Measurements from ENCODE around the gene GSG1L.
A peak's percentile ranks its signal among the peaks of the same experiment; 100 is the strongest.
"Not testable (repeated sequence)": the region's sequence is repeated elsewhere in the genome, so short reads cannot be mapped to it uniquely, and the experiment has no call there.

Gene GSG1L

DNA sequence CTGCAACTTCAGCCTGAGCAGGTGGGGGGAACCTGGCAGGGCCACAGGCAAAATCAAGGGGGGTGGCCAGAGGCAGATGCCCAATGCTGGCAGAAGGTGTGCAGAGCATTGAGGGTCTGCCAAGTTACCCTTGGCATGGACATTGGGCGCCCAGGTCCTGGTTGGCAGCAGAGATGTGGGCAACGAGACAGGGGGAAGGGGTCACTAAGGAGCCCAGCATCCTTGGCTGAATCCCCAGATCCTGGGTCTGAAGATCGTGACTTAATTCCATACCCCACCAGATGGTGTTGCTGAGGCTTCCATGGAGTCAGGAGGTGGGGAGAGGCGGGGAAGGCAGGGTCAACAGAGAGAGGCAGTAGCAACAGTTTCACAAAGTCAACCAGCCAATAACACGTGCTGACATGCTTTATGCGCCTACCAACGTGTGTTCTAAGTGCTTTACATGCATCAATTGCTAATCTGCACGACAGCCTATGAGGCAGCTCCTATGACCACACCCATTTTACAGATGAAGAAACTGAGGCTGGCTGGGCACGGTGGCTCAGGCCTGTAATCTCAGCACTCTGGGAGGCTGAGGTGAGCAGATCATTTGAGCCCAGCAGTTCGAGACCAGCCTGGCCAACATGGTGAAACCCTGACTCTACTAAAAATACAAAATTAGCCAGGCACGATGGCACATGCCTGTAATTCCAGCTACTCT lies 83.3 kb downstream of the GSG1L start:
- no peak for DNase-seq (ENCODE audit: low read depth)

DNA sequence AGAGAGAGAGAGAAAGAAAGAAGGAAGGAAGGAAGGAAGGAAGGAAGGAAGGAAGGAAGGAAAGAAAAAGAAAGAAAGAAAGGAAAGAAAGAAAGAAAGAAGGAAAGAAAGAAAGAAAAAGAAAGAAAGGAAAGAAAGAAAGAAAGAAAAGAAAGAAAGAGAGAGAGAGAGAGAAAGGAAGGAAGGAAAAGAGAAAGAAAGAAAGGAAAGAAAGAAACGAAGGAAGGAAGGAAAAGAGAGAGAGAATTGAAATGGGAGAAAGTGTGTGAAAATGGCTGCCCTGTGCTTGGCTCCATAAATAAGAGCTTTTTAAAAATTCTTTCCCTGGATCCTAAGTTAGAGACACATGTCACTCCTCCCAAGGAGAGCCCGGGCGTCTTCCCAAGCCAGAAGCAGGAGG lies 83.8 kb downstream of the GSG1L start:
- not testable (repeated sequence) for DNase-seq (ENCODE audit: low read depth)

- no peak for DNase-seq (ENCODE audit: low read depth)
These were observed 84.6 kb downstream of the GSG1L start for GRCh38 chr16:27978876-27979275.

DNA sequence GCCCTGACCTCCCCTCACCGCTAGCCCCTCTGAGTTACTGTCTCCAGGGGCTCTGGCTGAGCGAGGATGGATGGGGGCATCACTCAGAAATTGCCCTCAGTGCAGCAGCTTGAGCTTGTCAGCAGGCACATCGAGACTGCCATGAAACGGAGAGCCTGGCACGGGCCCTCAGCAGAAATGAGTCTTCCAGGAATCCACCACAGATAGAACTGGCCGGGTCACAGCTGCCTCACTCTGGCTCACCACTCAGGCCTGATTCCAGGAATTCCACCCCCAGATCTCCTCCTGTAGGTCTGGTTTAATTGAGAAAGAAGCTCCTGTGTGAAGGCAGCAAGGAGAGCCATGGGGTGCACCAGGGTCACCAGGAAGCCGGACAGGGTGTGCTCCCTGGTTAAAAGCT lies 85.5 kb downstream of the GSG1L start:
- DNase-seq (ENCODE audit: low read depth), result peak; percentile 10

DNA sequence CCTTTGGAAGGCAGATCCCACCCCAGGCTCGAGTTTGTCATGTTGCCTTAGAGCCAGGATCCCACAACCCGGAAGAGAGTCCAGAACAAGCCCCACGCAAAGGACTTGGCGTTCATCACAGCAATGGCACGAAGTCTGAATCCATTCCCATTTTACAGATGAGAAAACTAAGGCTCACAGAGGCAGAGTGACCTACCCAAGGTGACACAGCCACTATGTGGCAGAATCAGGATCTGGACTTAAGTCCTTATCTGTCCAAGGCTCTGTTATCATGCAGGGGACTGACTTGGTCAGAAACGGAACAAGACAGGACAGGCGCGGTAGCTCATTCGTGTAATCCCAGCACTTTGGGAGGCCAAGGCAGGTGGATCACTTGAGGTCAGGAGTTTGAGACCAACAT lies 86.5 kb downstream of the GSG1L start:
- no peak for DNase-seq (ENCODE audit: low read depth)

DNA sequence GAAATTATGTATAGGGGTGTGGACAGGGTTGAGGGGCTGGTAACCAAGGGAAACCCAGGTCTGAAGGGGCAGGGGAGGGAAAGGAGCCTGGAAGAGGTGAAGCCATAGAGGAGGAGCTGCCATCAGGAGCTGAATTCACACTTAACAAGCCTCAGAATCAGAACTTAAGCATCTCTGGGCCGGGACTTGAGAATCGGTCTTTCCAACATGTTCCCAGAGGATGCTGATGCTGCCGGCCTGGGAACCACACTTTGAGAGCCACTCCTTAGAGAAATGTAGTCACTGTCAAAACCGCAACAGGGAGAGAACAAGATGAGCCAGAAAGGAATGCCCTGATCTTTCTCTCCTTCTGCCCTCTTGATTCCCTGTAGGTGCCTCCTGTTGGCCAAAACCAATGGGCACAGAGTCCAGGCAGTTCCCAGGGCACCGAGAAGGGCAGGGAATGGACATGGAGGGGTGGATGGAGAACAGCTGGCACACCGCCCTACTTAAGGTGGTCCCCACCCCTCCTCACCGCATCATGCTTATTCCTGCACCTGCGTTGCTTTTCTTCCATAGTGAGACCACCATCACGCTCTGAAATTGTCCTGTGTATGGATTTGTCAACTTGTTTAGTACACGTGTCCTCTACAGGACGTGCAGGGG lies 88.5 kb downstream of the GSG1L start:
- DNase-seq (ENCODE audit: low read depth), result no peak

DNA sequence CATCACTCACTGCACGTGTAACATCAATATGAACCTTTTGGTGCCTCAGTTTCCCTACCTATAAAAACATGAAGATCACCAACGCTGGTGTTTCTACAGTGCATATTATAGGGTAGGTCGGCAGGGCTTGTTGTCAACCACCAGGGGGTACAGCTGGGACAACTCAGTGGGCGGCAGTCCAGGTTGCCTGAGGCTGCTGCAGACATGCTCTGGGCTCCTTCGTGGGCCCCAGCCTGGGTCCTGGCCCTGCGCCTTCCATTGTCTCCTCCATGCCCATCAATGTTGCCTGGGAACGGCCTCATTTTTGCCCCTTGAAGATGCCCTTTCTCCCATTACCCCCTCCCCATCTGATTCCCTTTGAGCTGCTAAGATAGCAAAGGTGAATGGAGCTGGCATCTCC lies 89.8 kb downstream of the GSG1L start:
- DNase-seq (ENCODE audit: low read depth), result no peak

DNA sequence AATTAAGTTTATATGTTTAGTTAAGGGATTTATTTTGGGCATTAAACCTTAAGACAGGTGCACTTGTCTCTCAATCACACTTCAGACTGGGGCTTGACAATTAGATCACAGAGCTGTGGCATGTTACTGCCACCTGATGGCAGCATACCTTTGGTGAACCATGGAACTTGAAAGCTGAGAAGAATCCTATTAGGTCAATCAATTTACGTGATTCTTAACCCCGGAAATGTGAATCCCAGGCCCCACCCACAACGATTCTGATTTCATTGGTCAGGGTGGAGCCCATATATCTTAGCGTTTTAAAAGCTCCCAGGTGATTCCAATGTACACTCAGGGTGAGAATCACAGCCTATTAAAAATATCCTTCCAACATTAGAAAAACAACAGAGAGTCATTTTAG lies 91.0 kb downstream of the GSG1L start:
- DNase-seq (ENCODE audit: low read depth), result peak; percentile 2

GRCh38 chr16:27969574-27969973 lies 93.9 kb downstream of the GSG1L start:
- DNase-seq (ENCODE audit: low read depth), result peak; percentile 4

DNA sequence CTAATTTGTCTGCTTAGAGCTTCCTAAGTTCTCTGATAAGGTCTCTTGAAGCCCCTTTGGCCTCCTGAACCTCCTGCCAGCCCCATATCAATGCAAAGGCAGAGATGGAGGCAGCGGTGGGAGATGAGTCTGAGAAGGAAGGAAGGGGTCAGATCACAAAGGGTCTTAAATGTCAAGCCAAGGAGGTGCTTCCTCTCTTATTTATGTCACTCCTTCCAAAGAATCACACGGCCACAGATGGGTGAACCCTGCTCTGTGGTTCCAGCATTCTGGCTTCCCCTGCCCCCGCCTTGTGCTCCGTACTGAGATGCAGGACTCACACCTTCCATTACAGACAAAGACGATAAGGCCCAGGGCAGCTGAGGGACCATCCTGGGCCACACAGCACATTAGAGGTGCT lies 96.3 kb downstream of the GSG1L start:
- DNase-seq (ENCODE audit: low read depth), result no peak

GRCh38 chr16:27966756-27967155 lies 96.8 kb downstream of the GSG1L start:
- no peak for DNase-seq (ENCODE audit: low read depth)

DNA sequence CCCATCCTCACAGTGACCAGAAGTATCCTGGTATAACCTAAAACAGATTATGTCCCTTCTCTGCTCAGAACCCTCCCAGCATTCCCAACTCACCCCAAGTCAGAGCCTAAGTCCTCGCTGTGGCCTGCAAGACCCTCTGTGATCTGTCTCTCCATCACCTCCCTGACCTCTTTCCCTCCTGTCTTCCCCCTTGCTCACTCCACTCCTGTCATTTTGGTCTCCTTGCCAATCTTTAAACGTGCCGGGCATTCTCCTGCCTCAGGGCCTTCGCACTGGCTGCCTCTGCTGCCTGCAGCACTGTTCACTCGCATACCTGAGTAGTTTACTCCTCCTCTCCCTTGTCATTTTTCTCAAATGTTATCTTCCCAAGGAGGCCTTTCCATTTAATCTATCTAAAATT lies 97.7 kb downstream of the GSG1L start:
- no peak for DNase-seq (ENCODE audit: low read depth)

DNA sequence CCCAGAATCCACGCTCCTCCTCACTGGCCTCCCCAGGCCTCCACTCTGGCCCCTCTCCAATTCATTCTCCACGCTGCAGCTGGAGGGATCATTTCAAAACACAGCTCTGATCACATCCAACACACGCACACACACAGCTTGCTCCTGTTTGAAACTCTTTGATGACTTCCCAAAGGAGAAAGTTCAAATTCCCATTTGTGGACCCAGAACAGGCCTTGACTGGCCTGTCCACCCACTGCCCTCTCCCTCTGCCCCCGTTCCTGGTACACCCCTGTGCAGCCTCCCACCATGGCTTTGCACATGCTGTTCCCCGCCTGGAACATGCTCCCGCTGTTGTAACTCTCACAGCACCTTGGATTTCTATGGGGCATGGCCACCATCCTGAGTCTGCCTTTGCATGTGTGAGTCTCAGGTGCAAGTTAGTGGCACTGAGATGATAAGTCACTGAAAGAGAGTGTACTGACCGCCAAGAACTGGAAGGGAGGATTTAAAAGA lies 100.0 kb downstream of the GSG1L start:
- DNase-seq (ENCODE audit: low read depth), result no peak

- DNase-seq (ENCODE audit: low read depth), result no peak
These were observed 101.3 kb downstream of the GSG1L start for GRCh38 chr16:27962197-27962596.

DNA sequence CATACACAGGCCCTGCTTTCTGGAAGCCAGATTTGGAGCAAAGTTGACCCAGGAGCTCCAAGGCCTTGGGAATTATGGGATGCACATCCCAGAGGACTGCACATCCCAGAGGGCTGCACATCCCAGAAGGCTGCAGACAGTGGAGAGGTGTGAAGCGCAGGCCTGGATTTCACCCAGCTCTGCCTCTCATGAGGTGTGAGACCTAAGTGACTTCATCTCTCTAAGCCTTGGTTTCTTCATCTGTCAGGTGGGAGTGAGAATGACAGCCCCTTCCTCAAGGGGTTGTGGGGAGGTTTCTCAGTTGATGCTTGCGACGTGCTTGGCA lies 102.3 kb downstream of the GSG1L start:
- DNase-seq (ENCODE audit: low read depth), result no peak

DNA sequence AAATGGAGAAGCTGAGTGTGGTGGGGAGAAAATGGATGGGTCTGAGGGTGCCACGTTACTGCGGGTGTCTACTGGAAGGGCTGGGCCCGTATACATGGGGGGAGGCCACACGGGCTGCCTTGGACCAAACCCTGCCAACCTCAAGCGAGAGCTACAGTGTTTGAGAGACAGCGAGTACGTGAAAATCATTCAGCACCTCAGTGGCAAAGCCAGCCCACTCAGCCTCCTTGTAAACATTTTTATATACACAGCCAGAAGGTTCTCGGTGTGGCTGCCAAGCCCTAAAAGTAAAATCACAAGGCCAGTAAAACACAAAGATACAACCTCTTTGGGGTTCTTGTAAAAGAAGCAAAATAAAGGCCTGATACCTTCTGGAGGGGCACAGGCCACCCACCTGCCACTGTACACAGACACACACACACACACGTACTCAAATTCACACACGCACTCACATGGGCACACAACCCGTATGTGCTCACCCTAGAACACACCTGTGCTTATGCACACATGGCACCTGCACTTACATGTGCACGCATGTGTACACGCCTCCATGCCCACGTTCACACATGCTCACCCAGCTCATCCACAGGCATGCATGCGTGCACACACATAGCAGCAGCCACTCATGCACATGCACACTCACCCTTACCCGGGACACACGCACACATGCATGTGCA lies 102.8 kb downstream of the GSG1L start:
- no peak for DNase-seq (ENCODE audit: low read depth)

GRCh38 chr16:27959914-27960313 lies 103.6 kb downstream of the GSG1L start:
- DNase-seq (ENCODE audit: low read depth), result no peak

- DNase-seq (ENCODE audit: low read depth), result no peak
These were observed 109.3 kb downstream of the GSG1L start for GRCh38 chr16:27954191-27954590.

DNA sequence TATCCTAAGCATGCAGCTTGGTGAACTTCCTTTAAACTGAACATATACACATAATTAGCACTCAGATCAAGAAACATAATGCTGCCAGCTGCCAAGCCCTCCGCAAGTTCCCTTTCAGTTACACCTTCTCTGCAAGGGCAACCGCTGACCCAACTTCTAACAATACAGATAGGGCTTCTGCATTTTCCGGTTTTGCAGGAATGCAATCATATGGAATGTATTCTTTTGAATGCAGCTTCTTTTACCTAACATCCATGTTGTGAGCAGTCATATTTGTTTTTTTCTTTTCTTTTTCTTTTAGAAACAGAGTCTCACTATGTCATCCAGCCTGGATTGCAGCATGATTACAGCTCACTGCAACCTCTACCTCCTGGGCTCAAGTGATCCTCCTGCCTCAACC lies 110.7 kb downstream of the GSG1L start:
- DNase-seq (ENCODE audit: low read depth), result no peak

GRCh38 chr16:27951489-27952120 lies 111.9 kb downstream of the GSG1L start:
- peak; percentile 13 for DNase-seq (ENCODE audit: low read depth)

GRCh38 chr16:27950206-27950887 lies 113.2 kb downstream of the GSG1L start:
- no peak for DNase-seq (ENCODE audit: low read depth)

- DNase-seq (ENCODE audit: low read depth), result no peak
These were observed 115.8 kb downstream of the GSG1L start for GRCh38 chr16:27947696-27948095.
